Thoracic aorta (tissue), 2 donors: ENCODE measurements around the gene ILRUN. TPM values are rescaled to one million over a fixed set of nuclear protein-coding genes. Genes with fewer than 3 reads are reported as not detected.

Experiments
- ATAC-seq: fragments of 150-250 bp; one replicate; pipeline ENCODE4 v1.8.0; 2017; ENCODE audit warnings: low read depth; ENCODE audit not compliant: insufficient number of reproducible peaks, low FRiP score
- DNase-seq: peaks from one replicate; pipeline ENCODE4 v3.0.0-alpha.2; 2020; ENCODE audit warnings: low spot score
- H3K27ac ChIP-seq, 2 donors: fragments of 200-600 bp; sonication (generic); 1 replicate in 1 of 2; 2 replicates in 1 of 2; pipeline ENCODE4 v1.5.1; 2016; ENCODE audit warnings: mild to moderate bottlenecking in 2 of 2, moderate library complexity in 2 of 2
- H3K27me3 ChIP-seq: fragments of 200-600 bp; sonication (generic); replicated peaks from 2 replicates; pipeline ENCODE4 v1.6.0; 2016; ENCODE audit warnings: mild to moderate bottlenecking; ENCODE audit not compliant: insufficient read depth
- H3K36me3 ChIP-seq: fragments of 200-600 bp; sonication (generic); one replicate; pipeline ENCODE4 v1.5.1; 2016
- H3K4me1 ChIP-seq, 2 donors: fragments of 200-600 bp; sonication (generic); 1 replicate in 1 of 2; 2 replicates in 1 of 2; pipeline versions ENCODE4 v1.5.1 to v1.6.0; 2016; ENCODE audit warnings: low read depth in 2 of 2, mild to moderate bottlenecking in 1 of 2; ENCODE audit not compliant: control insufficient read depth in 1 of 2
- H3K4me3 ChIP-seq: fragments of 200-600 bp; sonication (generic); 2 replicates; pipeline ENCODE4 v1.5.1; 2016; ENCODE audit warnings: mild to moderate bottlenecking
- H3K9me3 ChIP-seq: fragments of 200-600 bp; sonication (generic); 2 replicates; pipeline ENCODE4 v1.5.1; 2016
- total RNA-seq, 2 donors: library from RNA; depleted of rRNA; stranded (reverse); fragments of >200 nt; gene quantifications; one replicate each; pipeline versions ENCODE4 v1.1.0 to v1.2.3, GENCODE V29; 2016
- TF ChIP-seq, protein P1 (sequence below): fragments of 200-600 bp; sonication (generic); IDR thresholded peaks from one replicate; pipeline ENCODE4 v1.5.1; 2019; ENCODE audit warnings: antibody characterized with exemption

ILRUN gene
- total RNA-seq, 2 donors from 2014 or later = 75.4 to 78.9 TPM

DNA sequence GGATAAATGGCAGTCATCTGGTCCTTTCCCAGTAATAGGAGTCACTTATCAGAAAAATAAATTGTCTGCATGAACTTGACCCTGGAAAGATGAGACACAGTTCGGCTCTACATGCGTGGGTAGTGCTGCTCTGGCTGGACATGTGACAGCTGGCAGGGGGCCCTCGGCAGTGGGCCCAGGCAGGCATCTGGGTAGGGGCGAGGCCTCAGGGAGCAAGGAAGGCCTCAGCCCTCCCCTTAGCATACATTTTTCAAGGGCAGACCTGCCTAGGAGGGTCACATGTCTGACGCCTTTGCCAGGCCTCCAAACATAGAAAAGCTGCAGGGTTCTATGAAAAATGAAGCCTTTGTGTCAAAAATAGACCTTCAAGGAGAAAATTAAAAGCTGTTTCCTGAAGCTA lies 12.8 kb upstream of the ILRUN start:
- TF ChIP-seq, protein P1, sequence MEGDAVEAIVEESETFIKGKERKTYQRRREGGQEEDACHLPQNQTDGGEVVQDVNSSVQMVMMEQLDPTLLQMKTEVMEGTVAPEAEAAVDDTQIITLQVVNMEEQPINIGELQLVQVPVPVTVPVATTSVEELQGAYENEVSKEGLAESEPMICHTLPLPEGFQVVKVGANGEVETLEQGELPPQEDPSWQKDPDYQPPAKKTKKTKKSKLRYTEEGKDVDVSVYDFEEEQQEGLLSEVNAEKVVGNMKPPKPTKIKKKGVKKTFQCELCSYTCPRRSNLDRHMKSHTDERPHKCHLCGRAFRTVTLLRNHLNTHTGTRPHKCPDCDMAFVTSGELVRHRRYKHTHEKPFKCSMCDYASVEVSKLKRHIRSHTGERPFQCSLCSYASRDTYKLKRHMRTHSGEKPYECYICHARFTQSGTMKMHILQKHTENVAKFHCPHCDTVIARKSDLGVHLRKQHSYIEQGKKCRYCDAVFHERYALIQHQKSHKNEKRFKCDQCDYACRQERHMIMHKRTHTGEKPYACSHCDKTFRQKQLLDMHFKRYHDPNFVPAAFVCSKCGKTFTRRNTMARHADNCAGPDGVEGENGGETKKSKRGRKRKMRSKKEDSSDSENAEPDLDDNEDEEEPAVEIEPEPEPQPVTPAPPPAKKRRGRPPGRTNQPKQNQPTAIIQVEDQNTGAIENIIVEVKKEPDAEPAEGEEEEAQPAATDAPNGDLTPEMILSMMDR = no peak
- Histone ChIP-seq H3K9me3 (no peaks in the 10 kb centered on the region), H3K27ac (peak overlapping the region in 1 of 2 donors; percentile 63), H3K27me3 (no peaks in the 10 kb centered on the region), H3K4me3 (no peak overlapping the region), H3K4me1 (peaks cover 10 to 12% of the 10 kb centered on the region in 2 donors), H3K36me3 (no peaks in the 10 kb centered on the region)
- no peak for DNase-seq
- ATAC-seq = peak; percentile 75

- Histone ChIP-seq H3K27ac (no peak overlapping the region), H3K4me3 (no peak overlapping the region), H3K4me1 (peaks cover 10 to 12% of the 10 kb centered on the region in 2 donors), H3K36me3 (no peaks in the 10 kb centered on the region), H3K9me3 (no peaks in the 10 kb centered on the region), H3K27me3 (no peaks in the 10 kb centered on the region)
- ATAC-seq = no peak
- no peak for DNase-seq
- TF ChIP-seq, protein P1 = no peak
These were observed 8.7 kb upstream of the ILRUN start for GRCh38 chr6:34705241-34705640.

DNA sequence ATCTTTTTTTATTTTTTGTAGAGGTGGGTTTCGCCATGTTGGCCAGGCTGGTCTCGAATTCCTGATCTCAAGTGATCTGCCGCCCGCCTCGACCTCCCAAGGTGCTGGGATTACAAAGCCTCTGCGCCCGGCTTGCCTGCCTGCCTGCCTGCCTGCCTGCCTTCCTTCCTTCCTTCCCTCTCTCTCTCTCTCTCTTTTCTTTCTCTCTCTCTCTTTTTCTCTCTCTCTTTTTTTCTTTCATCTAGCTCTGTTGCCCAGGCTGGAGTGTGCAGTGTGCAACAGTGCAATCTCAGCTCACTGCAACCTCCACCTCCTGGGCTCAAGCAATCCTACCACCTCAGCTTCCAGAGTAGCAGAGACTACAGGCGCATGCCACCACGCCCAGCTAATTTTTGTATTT lies 4.6 kb upstream of the ILRUN start:
- H3K4me1 ChIP-seq = peaks cover 5 to 7% of the 10 kb centered on the region in 2 donors
- TF ChIP-seq, protein P1 = no peak
- H3K27ac ChIP-seq = no peak overlapping the region
- no peak for ATAC-seq
- H3K9me3 ChIP-seq = no peaks in the 10 kb centered on the region
- H3K36me3 ChIP-seq = no peaks in the 10 kb centered on the region
- H3K4me3 ChIP-seq = no peak overlapping the region
- DNase-seq = no peak
- no peaks in the 10 kb centered on the region for H3K27me3 ChIP-seq

DNA sequence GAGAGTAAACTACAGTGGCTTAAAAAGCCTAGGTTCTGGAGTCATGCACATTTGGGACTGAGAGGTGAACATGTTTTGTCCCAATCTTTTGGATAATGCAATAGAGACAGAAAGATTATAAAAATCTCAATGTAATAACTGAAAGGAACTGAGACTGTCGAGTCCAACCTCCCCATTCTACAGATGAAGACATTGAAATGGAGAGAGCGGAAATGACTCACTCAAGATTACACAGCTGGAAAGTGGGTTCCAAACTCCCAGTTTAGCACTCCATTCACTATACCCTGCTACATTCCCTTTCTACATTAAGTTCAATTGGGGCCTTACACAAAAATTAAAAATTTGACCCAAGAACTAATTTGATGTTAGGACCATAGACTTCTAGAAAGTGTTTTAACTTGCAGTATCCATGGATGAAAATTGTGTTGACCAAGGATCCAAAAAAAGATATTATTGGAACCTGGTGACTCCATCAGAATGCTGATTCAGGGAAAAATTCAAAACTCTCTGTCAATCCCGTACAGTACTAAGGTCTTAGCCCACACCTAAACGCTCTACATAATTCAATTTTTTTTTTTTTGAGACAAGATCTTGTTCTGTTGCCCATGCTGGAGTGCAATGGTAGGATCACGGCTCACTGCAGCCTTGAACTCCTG lies 1.5 kb upstream of the ILRUN start:
- no peak for DNase-seq
- no peaks in the 10 kb centered on the region for H3K27me3 ChIP-seq
- H3K9me3 ChIP-seq = no peaks in the 10 kb centered on the region
- H3K36me3 ChIP-seq = no peaks in the 10 kb centered on the region
- H3K4me1 ChIP-seq = peaks cover 19 to 23% of the 10 kb centered on the region in 2 donors
- TF ChIP-seq, protein P1 = no peak
- ATAC-seq = no peak
- H3K4me3 ChIP-seq = no peak overlapping the region
- no peak overlapping the region for H3K27ac ChIP-seq

DNA sequence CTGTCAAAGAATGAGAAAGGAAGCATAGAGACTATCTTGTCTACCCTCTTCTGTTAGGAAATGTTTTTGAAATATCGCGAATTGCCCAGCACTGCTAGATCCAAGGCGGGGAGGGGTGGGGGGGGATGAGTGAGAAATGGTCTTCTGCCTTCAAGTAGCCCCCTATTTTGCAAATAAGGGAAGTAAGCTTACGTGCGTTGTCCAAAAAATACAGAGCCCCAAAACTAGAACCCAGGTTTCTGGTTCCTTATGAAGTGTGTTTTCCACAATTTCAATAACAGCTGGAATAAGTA lies 923 bp upstream of the ILRUN start:
- Histone ChIP-seq H3K27ac (peak overlapping the region in 1 of 2 donors; percentile 65), H3K36me3 (no peaks in the 10 kb centered on the region), H3K9me3 (no peaks in the 10 kb centered on the region), H3K27me3 (no peaks in the 10 kb centered on the region), H3K4me3 (peak overlapping the region; percentile 87), H3K4me1 (peaks cover 25 to 28% of the 10 kb centered on the region in 2 donors)
- DNase-seq = no peak
- TF ChIP-seq, protein P1 = no peak
- ATAC-seq = no peak
